H9 (cell line): ENCODE data around the gene ZFYVE28. TPM values are rescaled to one million over a fixed set of nuclear protein-coding genes. Genes with fewer than 3 reads are reported as not detected.

Experiments used
- DNase-seq: peaks from one replicate; pipeline ENCODE4 v3.0.0-alpha.2; 2017
- H2AFZ ChIP-seq: one replicate; pipeline ENCODE4 v1.6.1; 2013; ENCODE audit warnings: mild to moderate bottlenecking, low read length, control low read depth, moderate library complexity
- H2AK5ac ChIP-seq: 2 replicates; pipeline ENCODE4 v1.6.1; 2013; ENCODE audit warnings: low read length, control low read depth, mixed read lengths; ENCODE audit not compliant: insufficient read length
- H2BK120ac ChIP-seq: one replicate; pipeline ENCODE4 v1.6.1; 2013; ENCODE audit warnings: low read depth, mild to moderate bottlenecking, low read length, control low read depth, inconsistent platforms; ENCODE audit not compliant: poor library complexity, severe bottlenecking
- H2BK12ac ChIP-seq: 2 replicates; pipeline ENCODE4 v1.6.1; 2013; ENCODE audit warnings: low read length, control low read depth, mixed read lengths, low read depth; ENCODE audit not compliant: insufficient read length
- H2BK15ac ChIP-seq: 2 replicates; pipeline ENCODE4 v1.6.1; 2013; ENCODE audit warnings: low read depth, low read length, control low read depth
- H2BK20ac ChIP-seq: one replicate; pipeline ENCODE4 v1.6.1; 2013; ENCODE audit warnings: low read depth, mild to moderate bottlenecking, low read length, control low read depth, inconsistent platforms; ENCODE audit not compliant: poor library complexity, severe bottlenecking
- H2BK5ac ChIP-seq: 2 replicates; pipeline ENCODE4 v1.6.1; 2013; ENCODE audit warnings: low read length, control low read depth, mixed read lengths; ENCODE audit not compliant: insufficient read length
- H3K14ac ChIP-seq: 2 replicates; pipeline ENCODE4 v1.6.1; 2013; ENCODE audit warnings: low read length, control low read depth; ENCODE audit not compliant: insufficient read depth
- H3K18ac ChIP-seq: 2 replicates; pipeline ENCODE4 v1.6.1; 2013; ENCODE audit warnings: low read depth, mild to moderate bottlenecking, mixed read lengths, low read length, control low read depth; ENCODE audit not compliant: insufficient read length
- H3K23ac ChIP-seq: 2 replicates; pipeline ENCODE4 v1.6.1; 2013; ENCODE audit warnings: low read length, control low read depth, mixed read lengths, low read depth; ENCODE audit not compliant: insufficient read length
- H3K23me2 ChIP-seq: 2 replicates; pipeline ENCODE4 v1.6.1; 2013; ENCODE audit warnings: low read depth, mild to moderate bottlenecking, mixed read lengths, low read length, control low read depth; ENCODE audit not compliant: insufficient read length, poor library complexity, severe bottlenecking
- H3K27ac ChIP-seq: 2 replicates; pipeline ENCODE4 v1.5.1; 2013; ENCODE audit warnings: low read length, control low read depth, mixed read lengths, low read depth; ENCODE audit not compliant: insufficient read length
- H3K27me3 ChIP-seq: 2 replicates; pipeline ENCODE4 v1.6.1; 2013; ENCODE audit warnings: low read length, control low read depth, inconsistent platforms; ENCODE audit not compliant: insufficient read depth
- H3K4ac ChIP-seq: 2 replicates; pipeline ENCODE4 v1.6.1; 2013; ENCODE audit warnings: low read depth, mild to moderate bottlenecking, control low read depth, inconsistent platforms, low read length, moderate library complexity
- H3K4me1 ChIP-seq: 2 replicates; pipeline ENCODE4 v1.6.1; 2013; ENCODE audit warnings: low read length, control low read depth, inconsistent platforms; ENCODE audit not compliant: insufficient read depth
- H3K4me2 ChIP-seq: 2 replicates; pipeline ENCODE4 v1.6.1; 2013; ENCODE audit warnings: low read length, control low read depth, mixed read lengths; ENCODE audit not compliant: insufficient read length, insufficient read depth
- H3K56ac ChIP-seq: 2 replicates; pipeline ENCODE4 v1.6.1; 2013; ENCODE audit warnings: low read depth, mild to moderate bottlenecking, mixed read lengths, low read length, control low read depth; ENCODE audit not compliant: insufficient read length
- H3K79me1 ChIP-seq: 2 replicates; pipeline ENCODE4 v1.6.1; 2013; ENCODE audit warnings: low read depth, mild to moderate bottlenecking, moderate library complexity, low read length, control low read depth, inconsistent platforms; ENCODE audit not compliant: insufficient read depth, poor library complexity, severe bottlenecking
- H3K79me2 ChIP-seq: 2 replicates; pipeline ENCODE4 v1.6.1; 2013; ENCODE audit warnings: low read length, control low read depth, inconsistent platforms; ENCODE audit not compliant: insufficient read depth
- H3K9ac ChIP-seq: 2 replicates; pipeline ENCODE4 v1.6.1; 2013; ENCODE audit warnings: low read length, control low read depth, mixed read lengths; ENCODE audit not compliant: insufficient read length; ENCODE audit errors: extremely low read depth
- H3K9me3 ChIP-seq: one replicate; pipeline ENCODE4 v1.6.1; 2013; ENCODE audit warnings: low read depth, low read length, inconsistent platforms; ENCODE audit not compliant: control insufficient read depth
- H3T11ph ChIP-seq: one replicate; pipeline ENCODE4 v1.6.1; 2013; ENCODE audit warnings: mild to moderate bottlenecking, low read length, control low read depth, inconsistent platforms
- H4K20me1 ChIP-seq: one replicate; pipeline ENCODE4 v1.6.1; 2013; ENCODE audit not compliant: control insufficient read depth, insufficient read length, insufficient read depth
- H4K5ac ChIP-seq: 2 replicates; pipeline ENCODE4 v1.6.1; 2013; ENCODE audit warnings: low read depth, mild to moderate bottlenecking, mixed read lengths, low read length, control low read depth; ENCODE audit not compliant: insufficient read length
- H4K8ac ChIP-seq: replicated peaks from 2 replicates; pipeline ENCODE4 v1.6.1; 2013; ENCODE audit warnings: low read length, control low read depth, mixed read lengths, low read depth; ENCODE audit not compliant: insufficient read length
- H4K91ac ChIP-seq: 2 replicates; pipeline ENCODE4 v1.6.1; 2013; ENCODE audit warnings: low read depth, mild to moderate bottlenecking, moderate library complexity, mixed read lengths, low read length, control low read depth; ENCODE audit not compliant: insufficient read length
- H3K27ac Mint-ChIP-seq, 3 experiments: 2 replicates in 2 of 3; 3 replicates in 1 of 3; pipeline ENCODE4 v1.8.0; 2020 to 2021; ENCODE audit warnings: mixed read lengths in 3 of 3, mild to moderate bottlenecking in 1 of 3, moderate library complexity in 1 of 3
- H3K27me3 Mint-ChIP-seq: 2 replicates; pipeline ENCODE4 v1.8.0; 2021; ENCODE audit warnings: low read depth, mild to moderate bottlenecking, moderate library complexity, mixed read lengths
- H3K36me3 Mint-ChIP-seq, 3 experiments: 2 replicates in 2 of 3; 3 replicates in 1 of 3; pipeline ENCODE4 v1.8.0; 2020 to 2021; ENCODE audit warnings: low read depth in 3 of 3, mixed read lengths in 3 of 3; ENCODE audit not compliant: insufficient read depth in 1 of 3
- H3K4me1 Mint-ChIP-seq, 2 experiments: 2 replicates each; pipeline ENCODE4 v1.8.0; 2020; ENCODE audit warnings: mixed read lengths in 2 of 2
- H3K4me3 Mint-ChIP-seq, 2 experiments: 2 replicates in 1 of 2; 3 replicates in 1 of 2; pipeline ENCODE4 v1.8.0; 2020 to 2021; ENCODE audit warnings: mild to moderate bottlenecking in 2 of 2, mixed read lengths in 2 of 2, moderate library complexity in 1 of 2
- H3K9me3 Mint-ChIP-seq, 2 experiments: 2 replicates in 1 of 2; 3 replicates in 1 of 2; pipeline ENCODE4 v1.8.0; 2020; ENCODE audit warnings: mild to moderate bottlenecking in 2 of 2, mixed read lengths in 2 of 2, moderate library complexity in 1 of 2
- WGBS: extraction: QIAGEN DNeasy Blood & Tissue Kit; methylation state at CpG from one replicate; pipeline ENCODE4 v1.1.7; 2013; ENCODE audit warnings: missing lambda C conversion rate, low lambda C conversion rate, mixed read lengths; ENCODE audit not compliant: insufficient read length; ENCODE audit errors: extremely low coverage; 5-methylcytosine and 5-hydroxymethylcytosine counted together
- total RNA-seq: library from RNA; stranded (reverse); gene quantifications from 2 replicates; pipeline ENCODE4 v1.2.1, GENCODE V29; 2021
- TF ChIP-seq, protein P1 (sequence below): fragments of 200-600 bp; sonication (generic); conservative IDR thresholded peaks from 3 replicates; pipeline ENCODE4 v1.8.0; 2021; ENCODE audit warnings: antibody characterized with exemption, mild to moderate bottlenecking

Gene ZFYVE28
- total RNA-seq, 1 experiment from 2014 or later = 0.98 TPM

GRCh38 chr4:2462992-2463762, 44.7 kb upstream of the ZFYVE28 start:
- peaks cover 0 to 7% (median 5%) of the 10 kb centered on the region in 3 experiments; a peak in 5 of 7 replicates for H3K36me3 Mint-ChIP-seq
- Histone ChIP-seq H3K23ac (no peak overlapping the region), H3K9ac (no peak overlapping the region), H3K56ac (no peak overlapping the region), H3K14ac (no peak overlapping the region), H2BK5ac (no peak overlapping the region), H3K79me2 (no peaks in the 10 kb centered on the region; the same call in 1 of the 2 replicates), H3K79me1 (no peaks in the 10 kb centered on the region), H2AFZ (no peak overlapping the region), H3K27me3 (peaks cover 3% of the 10 kb centered on the region; the same call in 1 of the 2 replicates), H3K9me3 (no peaks in the 10 kb centered on the region), H4K91ac (no peak overlapping the region), H2BK120ac (no peak overlapping the region), H2BK15ac (no peak overlapping the region), H3K4me1 (no peaks in the 10 kb centered on the region), H3K27ac (no peak overlapping the region), H3K4ac (no peak overlapping the region), H4K5ac (no peak overlapping the region), H4K20me1 (no peaks in the 10 kb centered on the region), H3T11ph (no peak overlapping the region), H4K8ac (no peak overlapping the region), H3K4me2 (peak overlapping the region; percentile 32), H3K18ac (no peak overlapping the region), H3K23me2 (peaks cover 5% of the 10 kb centered on the region), H2AK5ac (no peak overlapping the region), H2BK12ac (no peak overlapping the region), H2BK20ac (no peak overlapping the region)
- WGBS = no CpG with 5 or more reads among the region's 35 CpGs
- H3K27ac Mint-ChIP-seq = no peak overlapping the region; a peak in 1 of 7 replicates
- peaks cover 15 to 24% of the 10 kb centered on the region in 2 experiments for H3K4me1 Mint-ChIP-seq
- peak overlapping the region; percentile 53 to 75 for H3K4me3 Mint-ChIP-seq
- peak; percentile 61 for DNase-seq
- no peaks in the 10 kb centered on the region; a peak in 1 of 5 replicates for H3K9me3 Mint-ChIP-seq
- TF ChIP-seq, protein P1, sequence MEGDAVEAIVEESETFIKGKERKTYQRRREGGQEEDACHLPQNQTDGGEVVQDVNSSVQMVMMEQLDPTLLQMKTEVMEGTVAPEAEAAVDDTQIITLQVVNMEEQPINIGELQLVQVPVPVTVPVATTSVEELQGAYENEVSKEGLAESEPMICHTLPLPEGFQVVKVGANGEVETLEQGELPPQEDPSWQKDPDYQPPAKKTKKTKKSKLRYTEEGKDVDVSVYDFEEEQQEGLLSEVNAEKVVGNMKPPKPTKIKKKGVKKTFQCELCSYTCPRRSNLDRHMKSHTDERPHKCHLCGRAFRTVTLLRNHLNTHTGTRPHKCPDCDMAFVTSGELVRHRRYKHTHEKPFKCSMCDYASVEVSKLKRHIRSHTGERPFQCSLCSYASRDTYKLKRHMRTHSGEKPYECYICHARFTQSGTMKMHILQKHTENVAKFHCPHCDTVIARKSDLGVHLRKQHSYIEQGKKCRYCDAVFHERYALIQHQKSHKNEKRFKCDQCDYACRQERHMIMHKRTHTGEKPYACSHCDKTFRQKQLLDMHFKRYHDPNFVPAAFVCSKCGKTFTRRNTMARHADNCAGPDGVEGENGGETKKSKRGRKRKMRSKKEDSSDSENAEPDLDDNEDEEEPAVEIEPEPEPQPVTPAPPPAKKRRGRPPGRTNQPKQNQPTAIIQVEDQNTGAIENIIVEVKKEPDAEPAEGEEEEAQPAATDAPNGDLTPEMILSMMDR = no peak; the same call in 2 of the 3 replicates
- peaks cover 38% of the 10 kb centered on the region for H3K27me3 Mint-ChIP-seq
